ENCODE results near the gene VCPKMT. TPM values are rescaled to one million over a fixed set of nuclear protein-coding genes. Genes with fewer than 3 reads are reported as not detected.

The VCPKMT gene
- total and polyA plus RNA-seq, 3 donors from 2014 or later: 8.5 to 14.5 (median 10.2) TPM

DNA sequence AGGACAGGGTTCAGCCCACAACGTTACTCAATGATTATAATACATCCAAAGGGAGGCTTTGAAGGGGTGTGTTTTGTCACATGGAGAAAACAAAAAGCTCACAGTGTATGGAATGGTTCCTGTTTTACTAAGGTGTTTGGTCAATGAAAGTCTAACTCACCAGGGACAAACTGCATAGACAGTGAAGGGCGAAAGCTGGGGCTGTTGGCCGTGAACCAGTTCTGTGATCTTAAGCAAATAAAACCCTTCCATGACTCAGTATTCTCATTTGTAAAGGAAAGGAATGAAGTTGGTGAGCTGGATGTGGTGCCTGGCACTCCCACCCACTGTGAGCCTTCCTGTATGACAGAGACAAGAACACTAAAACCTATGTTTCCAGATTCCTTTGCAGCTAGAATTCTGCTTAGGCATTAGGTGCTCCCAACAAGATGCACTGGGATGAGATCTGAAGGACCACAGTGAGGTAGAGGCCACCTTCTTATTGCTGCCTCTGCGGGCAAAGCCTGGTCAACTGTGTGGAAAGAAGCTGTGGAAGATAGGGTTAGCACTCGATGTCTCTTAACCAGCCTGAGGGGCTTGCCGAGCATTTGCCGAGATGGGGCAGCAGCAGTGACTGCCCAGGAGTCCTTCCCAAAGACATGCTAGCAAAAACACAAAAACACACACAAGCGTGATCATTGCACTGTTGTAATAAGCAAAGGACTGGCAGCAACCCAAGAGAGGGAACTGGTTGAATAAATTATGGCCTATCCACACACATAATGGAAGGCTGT, 48.5 kb downstream of the VCPKMT start:
- TF ChIP-seq, protein P1, sequence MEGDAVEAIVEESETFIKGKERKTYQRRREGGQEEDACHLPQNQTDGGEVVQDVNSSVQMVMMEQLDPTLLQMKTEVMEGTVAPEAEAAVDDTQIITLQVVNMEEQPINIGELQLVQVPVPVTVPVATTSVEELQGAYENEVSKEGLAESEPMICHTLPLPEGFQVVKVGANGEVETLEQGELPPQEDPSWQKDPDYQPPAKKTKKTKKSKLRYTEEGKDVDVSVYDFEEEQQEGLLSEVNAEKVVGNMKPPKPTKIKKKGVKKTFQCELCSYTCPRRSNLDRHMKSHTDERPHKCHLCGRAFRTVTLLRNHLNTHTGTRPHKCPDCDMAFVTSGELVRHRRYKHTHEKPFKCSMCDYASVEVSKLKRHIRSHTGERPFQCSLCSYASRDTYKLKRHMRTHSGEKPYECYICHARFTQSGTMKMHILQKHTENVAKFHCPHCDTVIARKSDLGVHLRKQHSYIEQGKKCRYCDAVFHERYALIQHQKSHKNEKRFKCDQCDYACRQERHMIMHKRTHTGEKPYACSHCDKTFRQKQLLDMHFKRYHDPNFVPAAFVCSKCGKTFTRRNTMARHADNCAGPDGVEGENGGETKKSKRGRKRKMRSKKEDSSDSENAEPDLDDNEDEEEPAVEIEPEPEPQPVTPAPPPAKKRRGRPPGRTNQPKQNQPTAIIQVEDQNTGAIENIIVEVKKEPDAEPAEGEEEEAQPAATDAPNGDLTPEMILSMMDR (IDR thresholded peaks at IDR 0.05): no peak
- TF ChIP-seq POLR2A (IDR thresholded peaks at IDR 0.05): no peak
- intact Hi-C loops (cut with DNase I; ENCODE audit: low total_unique reads): no loop called here
- no peaks in the 10 kb centered on the region for H3K36me3 ChIP-seq (ENCODE audit: low read depth, missing control alignments)
- H3K27ac ChIP-seq: no peak overlapping the region
- no peaks in the 10 kb centered on the region for H3K9me3 ChIP-seq
- no peak for DNase-seq
- H3K4me3 ChIP-seq: no peak overlapping the region
- 87 to 96% methylated on average over 6 to 8 of the region's 8 CpGs for WGBS, 2 donors
- no peaks in the 10 kb centered on the region for H3K27me3 ChIP-seq
- no peaks in the 10 kb centered on the region for H3K4me1 ChIP-seq

DNA sequence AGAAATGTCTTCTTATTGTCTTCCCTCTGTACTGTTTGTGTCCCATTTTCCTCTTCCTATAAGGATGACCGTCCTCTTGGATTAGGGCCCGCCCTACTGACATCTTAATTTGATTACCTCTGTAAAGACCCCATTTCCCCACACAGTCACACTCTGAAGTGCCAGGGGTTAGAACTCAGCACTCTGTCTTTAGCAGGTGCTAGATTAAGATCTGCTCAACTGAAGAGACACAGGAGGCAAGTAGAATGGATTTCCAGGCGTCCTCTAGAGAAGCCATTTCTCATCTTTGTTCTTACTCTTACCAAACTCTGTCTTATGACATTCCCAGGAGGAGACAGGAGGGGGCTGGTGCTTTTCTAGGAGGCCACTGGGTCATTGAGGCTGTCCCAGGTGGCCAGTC, 50.8 kb downstream of the VCPKMT start:
- peaks cover 3% of the 10 kb centered on the region for H3K4me1 ChIP-seq
- no peak for TF ChIP-seq POLR2A (IDR thresholded peaks at IDR 0.05)
- TF ChIP-seq, protein P1 (IDR thresholded peaks at IDR 0.05): no peak
- no peaks in the 10 kb centered on the region for H3K36me3 ChIP-seq (ENCODE audit: low read depth, missing control alignments)
- H3K9me3 ChIP-seq: no peaks in the 10 kb centered on the region
- WGBS, 2 donors: 85 to 86% methylated on average over 3 of the region's 3 CpGs
- no peaks in the 10 kb centered on the region for H3K27me3 ChIP-seq
- intact Hi-C loops (cut with DNase I; ENCODE audit: low total_unique reads): no loop called here
- H3K4me3 ChIP-seq: no peak overlapping the region
- H3K27ac ChIP-seq: no peak overlapping the region
- DNase-seq: no peak

DNA sequence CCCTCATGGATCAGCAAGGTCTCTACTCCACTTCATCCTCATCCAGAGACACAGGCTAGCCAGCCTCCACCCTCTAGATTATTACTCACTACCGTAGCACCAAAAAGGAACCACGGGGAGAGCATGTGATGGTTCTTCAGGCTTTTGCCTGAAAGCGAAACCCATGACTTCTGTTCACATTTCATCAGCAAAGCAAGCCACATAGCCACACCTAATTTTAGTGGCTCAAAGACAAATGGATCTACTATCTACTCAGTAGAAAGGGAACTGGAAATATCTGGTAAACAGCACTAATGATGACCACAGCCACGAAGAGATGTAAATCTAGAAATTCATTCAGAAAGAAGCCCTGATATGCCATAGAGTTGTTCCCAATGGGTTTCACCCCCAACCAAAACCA, 51.4 kb downstream of the VCPKMT start:
- intact Hi-C loops (cut with DNase I; ENCODE audit: low total_unique reads): no loop called here
- 85 to 90% methylated on average over 4 of the region's 4 CpGs for WGBS, 2 donors
- Histone ChIP-seq H3K9me3 (no peaks in the 10 kb centered on the region), H3K36me3 (ENCODE audit: low read depth, missing control alignments) (no peaks in the 10 kb centered on the region), H3K27me3 (no peaks in the 10 kb centered on the region), H3K4me3 (no peak overlapping the region), H3K4me1 (peaks cover 5% of the 10 kb centered on the region), H3K27ac (no peak overlapping the region)
- DNase-seq: peak; percentile 50
- TF ChIP-seq, protein P1 (IDR thresholded peaks at IDR 0.05): no peak
- no peak for TF ChIP-seq POLR2A (IDR thresholded peaks at IDR 0.05)

DNA sequence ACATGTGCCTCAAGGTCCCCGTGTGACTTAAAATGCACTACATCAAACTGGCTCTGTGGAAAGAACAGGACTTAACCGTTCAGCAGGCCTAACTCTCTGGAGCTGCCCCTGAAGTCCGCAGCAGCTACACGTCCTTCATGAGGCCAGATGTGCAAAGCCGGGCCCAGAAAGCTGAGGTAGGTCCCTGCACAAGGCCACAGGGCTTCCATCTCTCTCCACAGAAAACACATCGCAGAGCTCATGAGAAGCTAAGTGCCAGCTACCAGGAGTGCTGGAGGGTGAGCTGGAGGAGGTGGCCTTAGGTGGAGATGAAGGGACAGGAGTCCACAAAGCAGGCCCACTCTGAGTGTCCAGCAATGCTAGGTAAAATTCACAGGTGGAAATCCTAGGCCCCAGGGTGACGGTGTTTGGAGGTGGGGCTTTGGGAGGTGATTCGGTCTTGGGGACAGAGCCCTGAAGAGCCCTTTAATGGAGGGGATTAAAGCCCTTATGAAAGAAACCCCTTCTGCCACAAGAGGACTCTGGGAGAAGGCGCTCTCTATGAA, 52.4 kb downstream of the VCPKMT start:
- H3K4me1 ChIP-seq: peaks cover 5% of the 10 kb centered on the region
- DNase-seq: no peak
- no peaks in the 10 kb centered on the region for H3K27me3 ChIP-seq
- TF ChIP-seq, protein P1 (IDR thresholded peaks at IDR 0.05): no peak
- no peak overlapping the region for H3K4me3 ChIP-seq
- no peak overlapping the region for H3K27ac ChIP-seq
- H3K36me3 ChIP-seq (ENCODE audit: low read depth, missing control alignments): no peaks in the 10 kb centered on the region
- H3K9me3 ChIP-seq: no peaks in the 10 kb centered on the region
- 91% methylated on average over 9 of the region's 9 CpGs for WGBS, 2 donors
- intact Hi-C loops (cut with DNase I; ENCODE audit: low total_unique reads): no loop called here
